Thyroid gland (tissue), 4 donors: ENCODE data around the gene TUBGCP3. TPM values are rescaled to one million over a fixed set of nuclear protein-coding genes. Genes with fewer than 3 reads are reported as not detected.
"Not testable (repeated sequence)": the region's sequence is repeated elsewhere in the genome, so short reads cannot be mapped to it uniquely, and the experiment has no call there.

Experiments used
- DNase-seq, 2 donors: peaks; one replicate each; pipeline ENCODE4 v3.0.0-alpha.2; 2019
- H3K27ac ChIP-seq, 3 donors: fragments of 200-600 bp; sonication (generic); 1 replicate in 2 of 3; 2 replicates in 1 of 3; pipeline ENCODE4 v1.5.1; 2016 to 2019; ENCODE audit warnings: mild to moderate bottlenecking in 1 of 3, moderate library complexity in 1 of 3
- H3K27me3 ChIP-seq: fragments of 200-600 bp; sonication (generic); one replicate; pipeline ENCODE4 v1.5.1; 2019
- H3K36me3 ChIP-seq, 2 donors: fragments of 200-600 bp; sonication (generic); one replicate each; pipeline ENCODE4 v1.5.1; 2016 to 2019
- H3K4me1 ChIP-seq, 2 donors: fragments of 200-600 bp; sonication (generic); one replicate each; pipeline ENCODE4 v1.5.1; 2017 to 2019
- H3K4me3 ChIP-seq, 3 donors: fragments of 200-600 bp; sonication (generic); replicated peaks in 1 of 3; 1 replicate in 2 of 3; 2 replicates in 1 of 3; pipeline ENCODE4 v1.5.1; 2016; ENCODE audit warnings: mild to moderate bottlenecking in 1 of 3
- H3K9me3 ChIP-seq: fragments of 200-600 bp; sonication (generic); one replicate; pipeline ENCODE4 v1.5.1; 2017
- POLR2A ChIP-seq, 2 donors: fragments of 450-650 bp; IDR thresholded peaks; one replicate each; pipeline ENCODE4 v1.6.1; 2017; ENCODE audit warnings: antibody characterized with exemption in 2 of 2, mild to moderate bottlenecking in 2 of 2, moderate library complexity in 1 of 2
- WGBS, 2 donors: methylation state at CpG; one replicate each; pipeline ENCODE4 v1.1.5; 2017; 5-methylcytosine and 5-hydroxymethylcytosine counted together
- intact Hi-C: fragments of 100-400 bp; cut with DNase I; formaldehyde crosslinking; loops from one replicate; pipeline ENCODE4 v1.15.1; 2023
- total RNA-seq, 4 donors: library from RNA; depleted of rRNA; stranded (reverse); fragments of >200 nt; gene quantifications; one replicate each; pipeline ENCODE4 v1.2.3, GENCODE V29; 2016
- TF ChIP-seq, protein P1 (sequence below), 6 experiments: fragments of 200-600 bp in 3 of 6; fragments of 450-650 bp in 3 of 6; sonication (generic) in 3 of 6; IDR thresholded peaks; one replicate each; pipeline ENCODE4 v1.5.1; 2016 to 2019; ENCODE audit warnings: antibody characterized with exemption in 6 of 6, mild to moderate bottlenecking in 2 of 6, inconsistent platforms in 1 of 6, moderate library complexity in 1 of 6

TUBGCP3 gene
- total RNA-seq, 4 donors from 2014 or later: 27.4 to 49.1 (median 36.0) TPM

DNA sequence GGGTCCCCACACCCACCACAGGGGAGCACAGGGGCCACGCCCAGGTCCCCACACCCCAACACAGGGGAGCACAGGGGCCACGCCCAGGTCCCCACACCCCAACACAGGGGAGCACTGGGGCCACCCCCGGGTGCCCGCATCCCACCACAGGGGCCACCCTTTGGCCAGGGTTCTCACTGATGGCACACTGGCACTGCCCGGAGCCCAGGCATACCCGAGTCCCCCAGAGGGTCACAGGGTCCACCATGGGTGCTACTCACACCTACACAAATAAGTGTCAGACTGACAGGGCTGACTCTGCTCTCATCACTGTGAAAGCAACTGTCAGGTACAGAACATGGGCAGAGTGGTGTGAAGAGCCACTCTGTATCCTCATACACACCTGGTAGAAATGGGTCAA, 98.8 kb downstream of the TUBGCP3 start:
- no peak overlapping the region for H3K27ac ChIP-seq
- DNase-seq: no peak
- no peaks in the 10 kb centered on the region for H3K9me3 ChIP-seq
- H3K4me3 ChIP-seq: no peak overlapping the region
- H3K27me3 ChIP-seq: no peaks in the 10 kb centered on the region
- H3K4me1 ChIP-seq: no peaks in the 10 kb centered on the region
- intact Hi-C loops: no loop called here
- no peak for TF ChIP-seq POLR2A (IDR thresholded peaks at IDR 0.05)
- TF ChIP-seq, protein P1, sequence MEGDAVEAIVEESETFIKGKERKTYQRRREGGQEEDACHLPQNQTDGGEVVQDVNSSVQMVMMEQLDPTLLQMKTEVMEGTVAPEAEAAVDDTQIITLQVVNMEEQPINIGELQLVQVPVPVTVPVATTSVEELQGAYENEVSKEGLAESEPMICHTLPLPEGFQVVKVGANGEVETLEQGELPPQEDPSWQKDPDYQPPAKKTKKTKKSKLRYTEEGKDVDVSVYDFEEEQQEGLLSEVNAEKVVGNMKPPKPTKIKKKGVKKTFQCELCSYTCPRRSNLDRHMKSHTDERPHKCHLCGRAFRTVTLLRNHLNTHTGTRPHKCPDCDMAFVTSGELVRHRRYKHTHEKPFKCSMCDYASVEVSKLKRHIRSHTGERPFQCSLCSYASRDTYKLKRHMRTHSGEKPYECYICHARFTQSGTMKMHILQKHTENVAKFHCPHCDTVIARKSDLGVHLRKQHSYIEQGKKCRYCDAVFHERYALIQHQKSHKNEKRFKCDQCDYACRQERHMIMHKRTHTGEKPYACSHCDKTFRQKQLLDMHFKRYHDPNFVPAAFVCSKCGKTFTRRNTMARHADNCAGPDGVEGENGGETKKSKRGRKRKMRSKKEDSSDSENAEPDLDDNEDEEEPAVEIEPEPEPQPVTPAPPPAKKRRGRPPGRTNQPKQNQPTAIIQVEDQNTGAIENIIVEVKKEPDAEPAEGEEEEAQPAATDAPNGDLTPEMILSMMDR (IDR thresholded peaks at IDR 0.05): no peak
- H3K36me3 ChIP-seq: peaks cover 6% of the 10 kb centered on the region in 2 donors
- 83 to 100% methylated on average over 1 to 3 of the region's 6 CpGs for WGBS, 2 donors

DNA sequence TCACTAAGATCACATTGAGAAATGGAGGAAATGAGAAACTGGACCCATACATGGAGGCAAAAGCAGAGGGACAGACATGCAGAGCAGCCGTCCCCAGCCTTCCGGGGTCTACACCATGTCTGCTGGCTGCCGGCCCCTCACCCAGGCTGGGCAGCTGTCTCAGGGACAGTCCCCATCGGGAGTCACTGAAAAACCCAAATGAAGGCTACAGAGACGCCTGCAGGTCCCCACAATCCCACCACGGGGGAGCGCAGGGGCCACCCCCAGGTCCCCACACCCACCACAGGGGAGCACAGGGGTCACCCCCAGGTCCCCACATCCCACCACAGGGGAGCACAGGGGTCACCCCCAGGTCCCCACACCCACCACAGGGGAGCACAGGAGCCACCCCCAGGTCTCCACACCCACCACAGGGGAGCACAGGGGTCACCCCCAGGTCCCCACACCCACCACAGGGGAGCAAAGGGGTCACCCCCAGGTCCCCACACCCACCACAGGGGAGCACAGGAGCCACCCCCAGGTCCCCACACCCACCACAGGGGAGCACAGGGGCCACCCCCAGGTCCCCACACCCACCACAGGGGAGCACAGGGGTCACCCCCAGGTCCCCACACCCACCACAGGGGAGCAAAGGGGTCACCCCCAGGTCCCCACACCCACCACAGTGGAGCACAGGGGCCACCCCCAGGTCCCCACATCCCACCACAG, 99.5 kb downstream of the TUBGCP3 start:
- H3K27me3 ChIP-seq, H3K36me3 ChIP-seq, H3K27ac ChIP-seq, H3K9me3 ChIP-seq, DNase-seq, H3K4me3 ChIP-seq, intact Hi-C loops, H3K4me1 ChIP-seq: not testable (repeated sequence)
- 93 to 95% methylated on average over 7 of the region's 7 CpGs for WGBS, 2 donors

DNA sequence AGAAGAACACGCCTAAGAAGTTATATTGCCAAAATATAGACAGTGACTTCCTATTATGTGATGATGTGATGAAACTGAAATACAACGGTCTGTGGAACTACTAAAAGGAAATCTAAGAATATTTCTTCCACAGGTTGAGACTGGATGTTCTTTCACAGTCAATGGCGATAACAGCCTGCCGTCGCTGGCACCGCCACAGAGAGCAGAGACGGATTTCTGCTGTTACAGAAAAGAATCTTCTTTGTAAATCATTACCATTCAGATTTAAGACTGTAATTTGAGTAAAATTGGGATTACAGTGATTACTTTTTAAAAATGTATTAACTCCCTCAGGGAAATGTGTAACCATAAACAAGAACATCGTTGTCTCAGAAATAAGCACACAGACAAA, 100.8 kb downstream of the TUBGCP3 start:
- H3K9me3 ChIP-seq: no peaks in the 10 kb centered on the region
- DNase-seq: no peak
- H3K4me3 ChIP-seq: no peak overlapping the region
- H3K4me1 ChIP-seq: no peaks in the 10 kb centered on the region
- no peaks in the 10 kb centered on the region for H3K27me3 ChIP-seq
- H3K36me3 ChIP-seq: peaks cover 6% of the 10 kb centered on the region in 2 donors
- no peak overlapping the region for H3K27ac ChIP-seq
- TF ChIP-seq, protein P1 (IDR thresholded peaks at IDR 0.05): no peak
- WGBS, 2 donors: 90 to 92% methylated on average over 8 of the region's 8 CpGs
- intact Hi-C loops: no loop called here

DNA sequence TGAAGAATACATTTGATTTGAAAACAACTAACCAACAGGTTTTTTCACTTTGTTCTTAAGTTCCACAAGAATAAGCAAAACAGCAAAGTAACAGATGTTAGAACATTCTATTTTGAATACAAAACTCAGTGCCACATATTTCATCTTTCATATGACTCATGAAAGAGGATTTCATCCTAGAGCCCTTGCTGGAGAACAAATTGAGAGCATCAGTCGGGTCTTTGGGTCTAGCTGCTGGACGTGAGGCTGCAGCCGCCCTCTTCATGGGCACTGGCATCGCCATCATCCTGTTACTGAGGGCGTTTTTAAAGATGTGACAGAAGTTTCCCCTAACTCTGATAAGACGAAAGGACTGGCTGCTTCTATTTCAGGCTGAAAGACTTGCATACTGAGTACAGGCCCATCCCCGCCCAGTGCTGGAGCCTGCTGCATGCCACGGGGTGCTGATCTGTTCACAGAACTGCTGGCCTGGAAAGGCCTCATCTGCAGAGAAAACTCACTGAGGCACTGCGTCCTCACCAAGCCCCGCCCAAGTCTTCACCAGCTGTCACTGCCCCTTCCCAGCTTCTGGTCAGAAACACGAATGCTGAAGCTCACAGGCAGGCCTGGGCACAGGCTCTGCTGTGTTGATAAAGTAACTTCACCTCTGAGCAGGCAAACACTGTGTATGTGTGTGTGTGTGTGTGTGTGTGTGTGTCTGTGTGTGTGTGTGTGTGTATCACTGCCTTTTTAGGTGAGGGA, 101.4 kb downstream of the TUBGCP3 start:
- no peaks in the 10 kb centered on the region for H3K4me1 ChIP-seq
- TF ChIP-seq, protein P1 (IDR thresholded peaks at IDR 0.05): no peak
- TF ChIP-seq POLR2A (IDR thresholded peaks at IDR 0.05): no peak
- 91 to 97% methylated on average over 10 to 11 of the region's 11 CpGs for WGBS, 2 donors
- no peak overlapping the region for H3K27ac ChIP-seq
- no peak overlapping the region for H3K4me3 ChIP-seq
- H3K27me3 ChIP-seq: no peaks in the 10 kb centered on the region
- no peak for DNase-seq
- H3K36me3 ChIP-seq: peaks cover 6% of the 10 kb centered on the region in 2 donors
- intact Hi-C loops: no loop called here
- H3K9me3 ChIP-seq: no peaks in the 10 kb centered on the region

DNA sequence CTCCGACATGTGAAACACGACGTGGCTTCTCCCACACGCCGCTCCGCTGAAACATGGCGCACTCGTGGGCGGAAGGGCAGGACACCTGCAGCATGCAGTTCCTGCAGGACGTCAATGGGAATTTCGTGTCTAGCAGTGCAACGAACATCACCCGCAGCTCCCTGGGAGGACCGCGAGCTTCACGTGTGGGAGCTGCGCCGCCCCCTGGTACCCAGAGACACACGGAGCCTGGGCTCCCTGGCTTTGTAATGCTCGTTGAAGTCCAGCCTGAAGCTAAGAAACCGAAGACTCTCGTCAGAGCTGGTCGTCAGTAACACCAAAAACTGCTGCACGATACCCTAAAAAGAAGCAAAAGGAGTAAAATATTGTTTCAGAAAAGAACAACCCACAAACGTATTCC, 102.1 kb downstream of the TUBGCP3 start:
- WGBS, 2 donors: 95 to 96% methylated on average over 13 to 18 of the region's 25 CpGs
- H3K27ac ChIP-seq, intact Hi-C loops, H3K4me1 ChIP-seq, H3K27me3 ChIP-seq, DNase-seq, H3K9me3 ChIP-seq, H3K36me3 ChIP-seq, H3K4me3 ChIP-seq: not testable (repeated sequence)

DNA sequence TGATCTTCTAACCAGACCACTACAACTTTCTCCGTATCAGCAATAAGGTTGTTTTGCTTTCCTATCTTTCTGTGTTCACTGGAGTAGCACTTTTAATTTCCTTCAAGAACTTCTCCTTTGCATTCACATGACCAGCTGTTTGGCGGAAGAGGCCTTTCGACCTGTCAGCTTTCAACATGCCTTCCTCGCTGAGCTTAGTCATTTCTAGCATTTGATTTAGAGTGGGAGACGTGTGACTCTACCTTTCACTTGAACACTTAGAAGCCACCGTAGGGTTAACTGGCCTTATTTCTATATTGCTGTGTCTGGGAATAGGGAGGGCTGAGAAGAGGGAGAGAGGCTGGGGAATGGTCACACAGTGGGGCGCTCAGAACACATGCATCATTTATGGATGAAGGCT, 104.7 kb downstream of the TUBGCP3 start:
- DNase-seq: no peak
- Histone ChIP-seq H3K4me3 (no peak overlapping the region), H3K36me3 (peaks cover 6% of the 10 kb centered on the region in 2 donors), H3K27me3 (no peaks in the 10 kb centered on the region), H3K4me1 (no peaks in the 10 kb centered on the region), H3K9me3 (no peaks in the 10 kb centered on the region), H3K27ac (no peak overlapping the region)
- intact Hi-C loops: no loop called here
- no peak for TF ChIP-seq POLR2A (IDR thresholded peaks at IDR 0.05)
- TF ChIP-seq, protein P1 (IDR thresholded peaks at IDR 0.05): no peak
- WGBS, 2 donors: 82 to 89% methylated on average over 7 of the region's 7 CpGs
